SK-N-SH treated with all-trans-retinoic acid at 6 μM for 48 hours (cell line): Measurements from ENCODE around the gene AGO4.

Experiments used
- ATAC-seq: fragments of 200-7000 bp; cut with Tn5 transposase; 3 replicates; pipeline ENCODE4 v1.9.1; 2020; ENCODE audit warnings: mild to moderate bottlenecking, moderate library complexity
- ARNTL ChIP-seq: fragments of 450-650 bp; formaldehyde crosslinking; IDR thresholded peaks from 2 replicates; pipeline ENCODE4 v1.5.0; 2020; ENCODE audit warnings: low read depth, mild to moderate bottlenecking, moderate library complexity, borderline replicate concordance
- BACH2 ChIP-seq: fragments of 250-450 bp; sonication (Bioruptor Pico); IDR thresholded peaks from 2 replicates; pipeline ENCODE4 v1.9.0; 2021; ENCODE audit warnings: mild to moderate bottlenecking, borderline replicate concordance
- CREB5 ChIP-seq: fragments of 250-450 bp; sonication (Bioruptor Pico); IDR thresholded peaks from 2 replicates; pipeline ENCODE4 v1.5.1; 2020; ENCODE audit warnings: low read depth, mild to moderate bottlenecking, moderate library complexity
- CSDC2 ChIP-seq: fragments of 250-450 bp; sonication (Bioruptor Pico); IDR thresholded peaks from 2 replicates; pipeline ENCODE4 v1.5.0; 2020; ENCODE audit warnings: mild to moderate bottlenecking, moderate library complexity
- CSRNP3 ChIP-seq: fragments of 250-450 bp; sonication (Bioruptor Pico); IDR thresholded peaks from 2 replicates; pipeline ENCODE4 v1.5.1; 2021; ENCODE audit warnings: mild to moderate bottlenecking, moderate library complexity
- ESRRG ChIP-seq: fragments of 250-450 bp; sonication (Bioruptor Pico); IDR thresholded peaks from 2 replicates; pipeline ENCODE4 v1.6.1; 2021; ENCODE audit warnings: mild to moderate bottlenecking
- GLIS3 ChIP-seq: fragments of 250-450 bp; sonication (Bioruptor Pico); IDR thresholded peaks from 2 replicates; pipeline ENCODE4 v1.5.0; 2020; ENCODE audit warnings: mild to moderate bottlenecking, moderate library complexity
- ISL1 ChIP-seq: fragments of 250-450 bp; sonication (Bioruptor Pico); IDR thresholded peaks from 2 replicates; pipeline ENCODE4 v2.1.2; 2022; ENCODE audit warnings: mild to moderate bottlenecking, moderate library complexity
- OSR1 ChIP-seq: fragments of 250-450 bp; sonication (Bioruptor Pico); IDR thresholded peaks from 2 replicates; pipeline ENCODE4 v1.8.0; 2022; ENCODE audit warnings: moderate library complexity, mild to moderate bottlenecking, inconsistent platforms
- PATZ1 ChIP-seq: fragments of 250-450 bp; sonication (Bioruptor Pico); IDR thresholded peaks from 2 replicates; pipeline ENCODE4 v1.8.0; 2020; ENCODE audit warnings: mild to moderate bottlenecking, moderate library complexity, borderline replicate concordance
- POU6F1 ChIP-seq: fragments of 250-450 bp; sonication (Bioruptor Pico); IDR thresholded peaks from 2 replicates; pipeline ENCODE4 v1.8.0; 2021; ENCODE audit warnings: low read depth, mild to moderate bottlenecking, moderate library complexity, borderline replicate concordance
- PPARA ChIP-seq: fragments of 250-450 bp; sonication (Bioruptor Pico); IDR thresholded peaks from 2 replicates; pipeline ENCODE4 v1.5.0; 2020; ENCODE audit warnings: mild to moderate bottlenecking, borderline replicate concordance
- RARB ChIP-seq: fragments of 250-450 bp; sonication (Bioruptor Pico); IDR thresholded peaks from 2 replicates; pipeline ENCODE4 v1.8.0; 2021; ENCODE audit warnings: mild to moderate bottlenecking, moderate library complexity
- SNAI2 ChIP-seq: fragments of 250-450 bp; sonication (Bioruptor Pico); IDR thresholded peaks from 2 replicates; pipeline ENCODE4 v1.5.0; 2020; ENCODE audit warnings: mild to moderate bottlenecking, moderate library complexity
- TCF4 ChIP-seq: fragments of 250-450 bp; sonication (Bioruptor Pico); IDR thresholded peaks from 2 replicates; pipeline ENCODE4 v1.8.0; 2021; ENCODE audit warnings: mild to moderate bottlenecking, moderate library complexity, borderline replicate concordance
- TOX ChIP-seq: fragments of 250-450 bp; sonication (Bioruptor Pico); IDR thresholded peaks from 2 replicates; pipeline ENCODE4 v1.8.0; 2021; ENCODE audit warnings: mild to moderate bottlenecking, moderate library complexity, borderline replicate concordance
- TSHZ2 ChIP-seq: fragments of 250-450 bp; sonication (Bioruptor Pico); IDR thresholded peaks from 2 replicates; pipeline ENCODE4 v1.5.0; 2020; ENCODE audit warnings: mild to moderate bottlenecking, moderate library complexity
- ZC3H10 ChIP-seq: fragments of 250-450 bp; sonication (Bioruptor Pico); IDR thresholded peaks from 2 replicates; pipeline ENCODE4 v1.5.1; 2021; ENCODE audit warnings: mild to moderate bottlenecking, moderate library complexity
- ZFP3 ChIP-seq: fragments of 250-450 bp; sonication (Bioruptor Pico); IDR thresholded peaks from 2 replicates; pipeline ENCODE4 v1.5.0; 2020; ENCODE audit warnings: mild to moderate bottlenecking, moderate library complexity
- ZFP30 ChIP-seq: fragments of 450-650 bp; formaldehyde crosslinking; IDR thresholded peaks from 2 replicates; pipeline ENCODE4 v1.5.0; 2022; ENCODE audit warnings: mild to moderate bottlenecking, moderate library complexity
- ZNF565 ChIP-seq: fragments of 450-650 bp; formaldehyde crosslinking; conservative IDR thresholded peaks from 2 replicates; pipeline ENCODE4 v1.5.0; 2020; ENCODE audit warnings: low read depth, mild to moderate bottlenecking, moderate library complexity
- ZNF70 ChIP-seq: fragments of 450-650 bp; formaldehyde crosslinking; IDR thresholded peaks from 2 replicates; pipeline ENCODE4 v1.5.0; 2020; ENCODE audit warnings: mild to moderate bottlenecking, moderate library complexity
- ZNF8 ChIP-seq: fragments of 450-650 bp; formaldehyde crosslinking; IDR thresholded peaks from 2 replicates; pipeline ENCODE4 v1.5.0; 2020; ENCODE audit warnings: mild to moderate bottlenecking, moderate library complexity

Gene AGO4

GRCh38 chr1:35845766-35846165, 38.0 kb downstream of the AGO4 start (continued):
- TF ChIP-seq PPARA (no peak), ESRRG (CRISPR knock-in tag) (no peak), ZNF70 (no peak), ZNF565 (CRISPR knock-in tag) (no peak), PATZ1 (CRISPR knock-in tag) (no peak), TCF4 (CRISPR knock-in tag) (no peak), ZNF8 (CRISPR knock-in tag) (no peak)

GRCh38 chr1:35847935-35848565, 40.2 kb downstream of the AGO4 start:
- TF ChIP-seq ZNF70 = no peak
- no peak for ATAC-seq

- TF ChIP-seq ISL1 (CRISPR knock-in tag) (no peak), ZFP30 (CRISPR knock-in tag) (no peak), PATZ1 (CRISPR knock-in tag) (no peak), ARNTL (CRISPR knock-in tag) (no peak), GLIS3 (CRISPR knock-in tag) (no peak), POU6F1 (CRISPR knock-in tag) (no peak), ZNF565 (CRISPR knock-in tag) (no peak), ZFP3 (CRISPR knock-in tag) (no peak), CREB5 (CRISPR knock-in tag) (no peak), CSRNP3 (CRISPR knock-in tag) (no peak), RARB (CRISPR knock-in tag) (no peak), ZNF70 (no peak), TOX (CRISPR knock-in tag) (no peak), CSDC2 (CRISPR knock-in tag) (no peak), ZNF8 (CRISPR knock-in tag) (no peak), SNAI2 (no peak), TCF4 (CRISPR knock-in tag) (no peak)
- ATAC-seq = no peak
Measured at GRCh38 chr1:35850051-35850450, 42.2 kb downstream of the AGO4 start.

GRCh38 chr1:35850716-35851115, 42.9 kb downstream of the AGO4 start:
- no peak for ATAC-seq
- TF ChIP-seq ESRRG (CRISPR knock-in tag) (no peak), OSR1 (no peak), TSHZ2 (CRISPR knock-in tag) (no peak), ZFP30 (CRISPR knock-in tag) (no peak), ZNF8 (CRISPR knock-in tag) (no peak), BACH2 (CRISPR knock-in tag) (no peak), GLIS3 (CRISPR knock-in tag) (no peak), ZNF70 (no peak), PPARA (no peak), ZC3H10 (CRISPR knock-in tag) (no peak), PATZ1 (CRISPR knock-in tag) (no peak), TCF4 (CRISPR knock-in tag) (no peak)
